Cortex of kidney (tissue), 1 donor: Measurements from ENCODE around the gene CCM2.
"Not testable (repeated sequence)": the region's sequence is repeated elsewhere in the genome, so short reads cannot be mapped to it uniquely, and the experiment has no call there.

Experiments
- DNase-seq: peaks from one replicate; lab custom pipeline; 2025; lab: John Stamatoyannopoulos, UW

Gene CCM2

DNA sequence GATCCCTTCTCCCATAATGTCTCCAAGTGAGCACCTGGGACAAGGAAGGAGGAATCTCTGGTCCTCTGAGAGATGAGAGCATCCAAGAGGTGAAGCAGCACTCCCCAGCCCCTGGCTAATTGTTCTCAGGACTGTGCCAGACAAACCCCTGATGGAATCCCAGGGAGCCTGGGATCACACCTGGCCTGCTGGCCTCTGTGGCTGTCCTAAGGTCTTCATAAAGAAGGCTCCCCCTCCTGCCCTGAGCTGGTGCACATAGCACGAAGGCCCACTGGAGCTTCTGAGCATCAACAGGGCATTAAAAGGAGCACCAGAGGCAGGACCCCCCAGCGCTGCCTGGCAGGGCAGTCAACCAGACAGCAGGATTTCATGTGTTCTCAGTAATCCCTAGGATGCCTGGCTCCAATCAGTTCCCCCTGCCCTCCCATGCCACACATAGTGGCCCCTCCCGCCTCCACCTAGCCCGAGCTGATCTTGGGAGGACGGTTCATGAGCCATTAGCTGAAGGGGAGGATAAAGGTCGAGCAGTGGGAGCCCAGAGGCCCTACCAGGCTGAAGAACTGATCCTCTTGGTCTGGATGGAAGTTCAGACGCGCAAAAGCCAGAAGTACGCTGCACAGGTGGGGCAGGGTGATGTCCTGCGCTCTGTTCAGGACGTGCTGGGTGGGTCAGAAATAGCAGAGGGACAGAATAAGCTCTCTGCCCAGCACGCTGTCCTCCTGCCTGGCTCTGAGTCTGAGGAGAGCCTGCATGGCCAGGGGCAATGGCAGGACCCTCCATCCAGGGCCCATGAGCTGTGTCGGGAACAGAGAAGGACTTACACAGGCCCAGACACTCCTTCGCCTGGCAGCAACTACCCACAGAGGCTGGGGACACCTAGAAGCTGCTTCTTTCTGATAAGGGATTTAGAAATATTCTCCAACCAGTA lies 103.0 kb downstream of the CCM2 start:
- DNase-seq, result no peak

DNA sequence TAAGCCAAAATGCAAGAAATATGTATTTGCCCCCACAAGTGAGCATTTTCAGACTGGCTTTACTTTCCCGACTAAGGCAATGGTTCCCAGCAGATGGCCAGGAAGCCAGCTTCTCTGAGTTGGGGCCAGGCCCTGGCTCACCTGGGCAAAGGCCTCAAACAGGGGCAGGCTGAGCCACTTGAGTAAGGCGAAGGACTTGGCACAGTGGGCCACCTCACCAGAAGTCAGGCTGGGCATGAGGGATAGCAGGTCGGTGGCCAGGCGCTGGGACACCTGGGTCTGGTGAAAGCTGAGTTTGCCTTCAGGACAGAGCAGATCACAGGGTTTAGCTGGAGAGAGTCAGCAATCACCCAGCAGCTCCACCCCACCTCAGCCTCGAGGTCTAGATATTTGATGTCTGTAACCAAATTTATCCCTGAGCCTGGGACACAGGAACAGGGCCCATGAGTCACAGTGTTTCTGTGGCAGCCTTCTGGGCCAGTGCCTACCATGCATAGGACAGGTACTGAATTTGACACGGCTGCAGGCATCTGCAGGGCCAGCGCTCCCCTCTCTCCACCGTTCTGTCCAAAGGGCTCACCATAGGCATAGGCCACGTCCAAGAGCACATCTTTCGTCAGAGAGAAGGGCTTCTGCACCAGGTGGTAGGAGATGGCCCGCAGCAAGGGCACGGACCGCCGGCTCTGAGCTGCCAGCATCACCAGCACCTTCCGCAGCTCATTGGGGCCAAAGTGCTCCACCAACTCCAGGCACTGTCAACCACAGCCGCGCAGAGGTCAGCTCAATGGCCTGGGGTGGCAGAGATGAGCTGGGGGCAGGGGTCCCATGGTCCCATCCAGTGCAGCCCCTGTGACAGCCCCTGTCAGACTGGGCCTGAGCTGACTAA lies 104.2 kb downstream of the CCM2 start:
- no peak for DNase-seq

DNA sequence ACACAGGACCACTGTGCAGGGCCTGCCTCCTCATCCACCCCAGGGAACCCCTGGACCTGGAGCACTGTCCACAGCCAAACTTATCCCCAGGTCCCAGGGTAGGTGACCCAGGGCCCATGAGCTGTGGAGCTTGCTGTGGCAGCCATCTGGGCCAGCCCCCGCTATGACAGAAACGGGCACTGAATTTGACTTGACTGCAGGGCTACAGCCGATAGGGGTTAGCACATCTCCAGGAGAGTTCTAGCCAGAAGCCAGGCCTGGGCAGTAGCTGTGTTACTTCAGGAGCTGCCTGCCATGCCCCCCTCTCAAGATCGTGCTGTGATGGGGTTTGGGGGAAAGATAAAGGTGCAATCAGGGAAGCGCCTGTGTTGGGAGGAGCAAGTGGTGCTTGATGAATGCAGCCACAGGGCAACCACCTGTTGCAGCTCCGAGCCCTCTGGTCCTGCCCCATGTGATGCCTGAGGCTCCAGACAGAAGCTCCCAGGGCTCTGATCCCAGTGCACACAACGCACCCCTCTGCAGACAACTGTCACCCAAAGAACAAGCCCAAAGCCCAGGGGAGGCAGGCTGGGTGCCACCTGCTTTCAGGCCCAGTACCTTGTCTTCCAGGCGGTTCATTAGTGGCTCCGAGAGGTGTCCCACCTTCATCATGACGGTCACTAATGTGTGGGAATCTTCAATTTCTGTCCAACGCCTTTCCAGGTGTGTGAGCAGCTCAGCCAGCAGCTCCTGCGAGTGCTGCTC lies 105.0 kb downstream of the CCM2 start:
- no peak for DNase-seq

DNA sequence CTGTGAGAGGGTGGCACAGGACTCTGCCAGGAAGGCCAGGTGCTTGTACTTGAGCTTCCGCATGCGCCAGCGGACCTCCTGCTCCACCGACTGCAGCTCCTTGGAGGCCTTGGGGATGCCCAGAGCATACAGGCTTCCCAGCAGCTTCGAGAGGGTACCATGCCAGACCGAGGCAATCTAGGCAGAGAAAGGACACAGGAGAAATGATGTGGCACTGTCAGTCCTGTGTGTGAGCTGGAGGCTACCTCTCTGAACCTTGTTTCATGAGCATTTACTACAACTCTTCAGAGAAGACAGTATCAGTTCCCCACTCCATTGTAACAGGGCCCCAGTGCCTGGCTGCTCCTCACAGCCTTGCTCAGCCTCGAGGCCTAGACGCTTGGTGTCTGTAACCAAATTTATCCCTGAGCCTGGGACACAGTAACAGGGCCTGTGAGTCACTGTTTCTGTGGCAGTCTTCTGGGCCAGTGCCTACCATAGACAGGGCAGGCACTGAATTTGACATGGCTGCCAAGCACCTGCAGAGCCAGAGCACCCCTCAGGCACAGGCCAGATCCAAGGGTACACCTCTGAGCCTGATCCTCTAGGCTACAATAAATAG lies 105.7 kb downstream of the CCM2 start:
- no peak for DNase-seq

DNA sequence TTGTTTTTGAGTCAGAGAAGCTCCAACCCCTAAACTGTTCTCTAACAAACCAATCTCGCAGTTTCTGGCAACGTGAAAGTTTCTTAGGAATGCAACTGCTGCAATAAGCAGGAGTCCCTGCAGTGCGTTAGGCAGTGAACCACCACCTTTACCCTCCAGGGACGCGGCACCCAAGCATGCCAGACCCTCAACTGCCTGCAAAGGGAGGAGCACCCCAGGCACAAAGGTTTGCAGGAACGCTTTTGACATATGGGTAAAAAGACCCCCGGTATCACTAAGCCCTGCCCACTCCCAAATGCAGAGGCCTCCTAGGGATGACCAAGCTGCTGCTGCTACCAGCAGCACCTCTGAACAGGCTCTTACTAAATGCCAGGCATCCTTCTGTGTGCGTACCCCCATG lies 106.8 kb downstream of the CCM2 start:
- no peak for DNase-seq

DNA sequence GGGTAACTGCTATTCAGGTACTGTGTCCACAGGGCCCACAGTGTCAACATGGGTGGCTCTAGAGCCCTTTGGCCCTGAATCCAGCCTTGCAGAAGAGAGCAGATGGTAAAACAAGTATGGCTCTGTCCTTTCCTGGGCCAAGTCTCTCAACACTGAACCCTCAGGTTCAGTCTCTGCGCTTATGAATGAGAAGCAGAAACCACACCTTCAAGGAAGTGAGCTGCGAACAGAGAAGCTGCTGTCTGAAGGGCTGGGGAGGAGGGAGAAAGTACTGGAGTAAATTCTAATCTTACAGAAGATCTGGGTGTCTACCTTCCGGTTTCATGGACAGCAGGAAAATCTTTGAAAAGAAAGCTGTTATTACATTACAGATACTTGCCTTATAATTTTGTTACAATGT lies 107.4 kb downstream of the CCM2 start:
- no peak for DNase-seq

DNA sequence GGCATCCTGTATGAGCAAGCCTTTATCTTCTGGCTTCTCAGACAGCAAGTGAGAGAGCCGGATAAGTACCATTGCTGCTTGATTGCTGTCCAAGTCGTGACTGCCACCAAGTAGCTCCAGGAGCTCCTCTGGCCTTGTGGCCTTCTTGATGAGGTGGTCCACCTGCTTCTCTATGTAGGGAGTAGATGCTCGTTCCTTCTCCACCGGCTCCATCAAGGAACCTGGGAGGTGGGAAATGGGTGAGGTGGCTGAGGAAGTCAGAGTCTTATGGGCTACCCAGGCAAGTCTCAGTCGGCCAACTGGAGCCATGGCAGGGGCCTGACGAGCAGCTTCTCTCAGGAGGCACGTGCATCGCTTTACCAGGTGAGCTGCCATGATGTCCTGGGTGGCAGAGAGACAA lies 108.9 kb downstream of the CCM2 start:
- no peak for DNase-seq

DNA sequence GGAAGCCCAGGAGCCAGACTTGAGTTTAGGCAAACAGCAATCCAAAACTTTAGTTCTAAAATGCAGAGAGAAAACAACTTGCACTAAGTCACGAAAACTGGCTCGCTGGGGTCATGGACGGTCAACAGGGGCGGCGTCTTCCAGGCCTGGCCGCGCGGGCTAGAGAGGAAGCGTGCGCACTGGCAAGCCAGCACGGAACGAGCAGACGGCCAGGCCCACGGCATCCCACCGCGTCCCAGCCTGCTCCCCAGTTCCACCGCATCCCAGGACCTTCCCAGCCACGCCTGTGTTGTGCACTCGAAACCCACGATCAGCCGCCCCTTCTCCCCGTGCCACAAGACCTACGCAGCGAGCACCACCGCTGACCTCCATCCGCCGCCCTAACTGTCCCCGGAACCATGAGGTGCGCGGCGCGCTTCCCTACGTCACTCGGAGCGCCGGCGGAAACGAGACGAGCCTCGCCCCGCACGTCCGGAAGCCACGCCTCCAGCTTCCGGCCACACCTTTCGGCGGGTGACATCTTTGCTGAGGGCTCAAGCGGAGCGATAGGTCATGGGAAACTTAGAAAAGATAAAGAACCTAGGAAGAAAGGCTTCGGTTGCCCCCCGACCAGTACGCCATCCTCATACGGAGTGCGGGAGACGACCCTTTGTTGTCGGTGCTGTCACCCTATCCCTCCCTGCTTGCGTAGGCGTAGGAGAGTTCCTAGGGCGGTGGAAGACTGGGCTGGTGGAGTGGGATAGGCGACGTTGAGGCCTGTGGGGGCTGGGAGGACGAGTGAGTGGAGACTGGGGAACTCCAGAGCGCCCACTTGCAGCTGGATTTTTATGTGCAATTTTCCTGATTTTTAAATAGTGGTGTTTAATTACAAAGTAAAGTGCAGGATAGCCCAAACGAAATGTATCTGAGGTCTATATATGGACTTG lies 111.6 kb downstream of the CCM2 start, which contains the start of gene TBRG4:
TBRG4 (minus strand) TSS at position 400 of the 926 bp plus-strand sequence. CDS start 2,460 bp downstream, outside the sequence.
- DNase-seq, result peak; percentile 75

DNA sequence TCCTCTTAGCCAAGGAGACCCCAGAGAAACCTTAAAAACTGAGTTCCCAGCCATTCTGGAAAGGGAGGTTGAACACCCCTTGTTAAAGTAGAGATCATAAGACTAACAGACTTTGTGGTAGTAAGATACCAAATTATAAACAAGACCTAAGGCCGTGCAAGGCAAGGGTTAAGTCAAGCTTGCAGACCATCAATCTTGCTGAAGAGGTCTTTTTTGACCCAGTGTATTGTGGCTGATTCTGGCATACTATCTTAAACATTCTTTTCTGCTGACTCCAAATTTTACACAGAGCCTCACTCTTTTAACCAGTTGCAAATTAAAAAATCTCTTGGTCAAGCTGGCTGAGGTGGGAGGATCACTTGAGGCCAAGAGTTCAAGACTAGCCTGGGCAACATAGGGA lies 112.6 kb downstream of the CCM2 start:
- no peak for DNase-seq

DNA sequence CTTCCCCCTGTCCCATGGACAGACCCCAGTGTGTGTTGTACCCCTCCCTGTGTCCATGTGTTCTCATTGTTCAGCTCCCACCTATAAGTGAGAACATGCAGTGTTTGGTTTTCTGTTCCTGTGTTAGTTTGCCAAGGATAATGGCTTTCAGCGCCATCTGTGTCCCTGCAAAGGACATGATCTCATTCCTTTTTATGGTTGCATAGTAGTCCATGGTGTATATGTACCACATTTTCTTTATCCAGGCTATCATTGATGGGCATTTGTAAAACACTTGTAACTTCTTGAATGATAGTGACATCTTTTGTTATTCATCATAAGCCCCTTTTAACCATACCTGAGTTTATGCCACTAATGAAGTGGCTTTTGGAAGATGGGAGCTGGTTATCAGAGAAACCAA lies 114.3 kb downstream of the CCM2 start:
- DNase-seq, result not testable (repeated sequence)

DNA sequence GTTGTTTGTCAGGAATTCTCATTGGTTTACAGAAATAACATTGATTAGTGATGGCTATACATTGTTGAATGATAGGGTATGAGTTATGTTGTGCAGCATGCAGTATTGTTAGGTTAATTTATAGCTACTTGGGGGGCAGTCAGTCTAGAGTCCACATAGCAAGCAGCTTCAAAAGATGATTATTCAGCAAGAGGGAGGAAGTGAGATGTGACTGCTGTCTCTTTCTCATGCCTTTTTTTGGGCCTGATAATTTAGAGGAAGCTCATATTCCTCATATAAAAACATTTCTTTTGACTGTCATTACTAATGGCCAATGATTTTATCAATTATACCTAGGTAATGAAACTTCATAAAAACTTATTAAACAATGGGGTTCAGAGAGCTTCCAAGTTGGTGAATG lies 114.9 kb downstream of the CCM2 start:
- DNase-seq, result no peak

DNA sequence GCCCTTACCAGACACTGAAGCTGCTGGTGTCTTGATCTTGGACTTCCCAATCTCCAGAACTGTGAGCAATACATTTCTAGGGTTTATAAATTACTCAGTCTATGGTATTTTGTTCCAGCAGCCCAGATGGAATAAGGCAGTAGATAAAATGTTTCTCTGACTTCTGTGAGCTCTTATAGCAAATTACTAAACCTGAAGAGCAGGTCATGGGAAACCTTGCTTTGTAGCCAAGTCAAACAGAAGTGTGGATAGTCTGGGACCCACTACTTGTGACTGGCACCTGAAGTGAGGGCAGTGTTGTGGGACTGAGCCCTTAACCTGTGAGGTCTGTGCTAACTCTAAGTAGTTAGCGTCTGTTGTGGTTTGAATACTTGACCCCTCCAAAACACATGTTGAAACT lies 116.0 kb downstream of the CCM2 start:
- no peak for DNase-seq

DNA sequence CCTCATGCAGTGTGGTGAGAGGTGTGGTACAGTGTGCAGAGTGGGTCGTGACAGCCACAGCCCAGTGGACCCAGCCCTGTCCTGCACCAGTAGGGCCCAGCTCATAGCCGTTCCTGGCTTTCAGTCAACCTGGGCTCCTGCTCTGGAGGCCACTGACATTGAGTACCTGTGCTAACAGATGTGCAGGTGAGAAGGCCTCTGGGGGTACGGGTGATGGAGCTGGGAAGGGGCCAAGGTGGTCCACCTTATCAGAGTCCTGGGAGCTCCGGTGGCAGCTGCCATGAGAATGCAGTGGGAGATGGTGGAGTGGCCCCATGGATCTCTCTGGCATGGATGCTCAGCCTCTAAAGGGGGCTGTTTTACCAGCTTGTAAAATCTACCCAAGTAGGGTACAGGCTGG lies 117.6 kb downstream of the CCM2 start:
- no peak for DNase-seq

DNA sequence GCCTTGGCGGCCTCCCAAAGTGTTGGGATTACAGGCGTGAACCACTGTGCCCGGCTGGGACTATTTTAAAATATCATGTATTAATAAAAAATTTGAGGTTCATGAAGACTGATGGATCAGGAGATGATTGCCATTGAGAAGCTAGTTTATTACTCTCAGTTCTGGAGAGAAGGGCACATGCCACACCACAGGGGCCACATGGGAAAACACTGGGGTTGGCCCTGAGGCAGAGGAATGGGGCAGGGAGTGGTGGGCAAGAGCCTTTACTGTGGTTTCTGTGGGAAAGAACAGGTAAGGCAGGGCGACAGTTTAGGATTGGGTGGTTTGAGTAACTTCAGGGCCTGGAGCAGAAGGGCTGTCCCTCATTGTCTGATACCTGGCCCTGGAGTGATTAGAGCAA lies 118.3 kb downstream of the CCM2 start:
- DNase-seq, result no peak

DNA sequence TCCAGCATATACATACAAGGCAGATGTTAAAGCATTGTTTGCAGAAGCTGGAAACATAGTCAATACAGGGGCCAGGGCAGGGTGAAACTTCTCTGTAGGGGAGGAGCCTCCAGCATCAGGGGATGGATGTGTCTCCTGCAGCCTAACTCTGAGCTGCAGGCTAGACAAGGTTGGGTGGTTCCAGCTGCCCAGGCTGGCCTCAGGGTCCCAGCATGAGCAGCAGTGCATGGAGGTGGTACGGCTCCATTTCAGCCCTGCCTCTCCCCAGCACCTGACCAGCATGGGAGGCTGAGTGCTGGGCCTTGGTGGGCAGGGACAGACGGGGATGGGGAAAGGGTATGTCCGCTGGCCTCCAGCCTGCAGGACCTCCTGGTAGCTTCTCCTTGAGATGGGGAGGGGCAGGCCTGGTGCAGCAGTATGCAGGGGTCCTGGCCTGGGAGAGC lies 118.9 kb downstream of the CCM2 start:
- DNase-seq, result no peak

DNA sequence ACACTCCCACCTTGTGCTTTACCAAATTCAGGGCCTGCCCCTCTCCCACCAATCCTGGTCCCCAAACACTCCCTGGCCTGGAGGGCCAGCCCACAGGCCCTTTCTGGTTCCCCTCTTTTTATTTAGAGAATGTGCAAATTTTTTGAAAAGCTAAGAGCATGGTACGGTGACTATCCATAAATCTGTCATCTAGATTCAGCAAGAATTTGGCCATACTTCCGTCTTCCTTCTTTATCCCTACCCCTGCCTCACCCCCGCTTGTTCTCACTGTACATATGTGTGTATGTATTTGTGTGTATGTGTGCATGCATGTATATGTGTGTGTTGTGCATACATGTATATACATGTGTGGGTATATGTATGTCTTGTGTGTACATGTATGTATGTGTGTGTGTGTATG lies 119.5 kb downstream of the CCM2 start:
- no peak for DNase-seq

DNA sequence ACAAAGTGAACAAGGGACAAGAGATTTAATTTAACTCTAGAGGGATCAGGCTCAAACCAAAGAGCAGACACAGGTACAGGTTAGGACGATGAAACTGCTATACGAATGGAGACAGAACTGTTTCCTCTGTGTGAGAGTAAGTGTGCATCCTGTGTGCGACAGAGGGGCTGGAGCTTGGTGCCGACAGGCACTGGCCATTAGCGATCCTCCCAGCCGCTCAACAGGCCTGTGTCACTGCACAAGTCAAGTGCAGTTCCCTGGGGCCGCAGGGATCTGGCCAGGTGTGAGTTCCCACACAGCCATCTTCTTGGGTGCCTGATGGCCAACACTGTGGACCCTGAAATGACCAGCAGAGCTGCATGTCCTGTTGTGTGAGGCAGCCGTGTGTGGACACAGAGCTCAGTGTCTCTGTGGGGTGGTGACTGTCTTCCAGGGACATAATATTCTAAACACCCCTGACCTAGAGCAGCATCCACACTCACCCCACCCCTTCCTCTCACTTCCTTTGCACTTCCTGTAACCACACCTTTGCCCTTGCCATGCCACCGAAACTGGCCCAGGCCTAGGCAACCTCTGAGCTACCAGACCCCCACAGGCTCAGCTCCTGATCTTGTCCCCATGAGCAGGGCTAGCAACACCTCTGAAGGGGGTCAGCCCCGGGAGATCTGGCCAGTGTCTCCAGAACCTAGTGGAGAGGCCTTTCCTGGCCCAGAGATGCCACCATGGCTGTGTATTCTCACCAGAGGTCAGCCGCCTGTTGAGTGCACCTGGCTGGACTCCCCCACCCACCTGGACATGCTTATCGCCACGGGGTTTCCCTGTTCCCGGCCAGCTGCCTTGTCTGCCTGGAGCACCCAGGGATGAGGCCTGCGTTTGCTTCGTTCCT lies 123.2 kb downstream of the CCM2 start:
- no peak for DNase-seq

DNA sequence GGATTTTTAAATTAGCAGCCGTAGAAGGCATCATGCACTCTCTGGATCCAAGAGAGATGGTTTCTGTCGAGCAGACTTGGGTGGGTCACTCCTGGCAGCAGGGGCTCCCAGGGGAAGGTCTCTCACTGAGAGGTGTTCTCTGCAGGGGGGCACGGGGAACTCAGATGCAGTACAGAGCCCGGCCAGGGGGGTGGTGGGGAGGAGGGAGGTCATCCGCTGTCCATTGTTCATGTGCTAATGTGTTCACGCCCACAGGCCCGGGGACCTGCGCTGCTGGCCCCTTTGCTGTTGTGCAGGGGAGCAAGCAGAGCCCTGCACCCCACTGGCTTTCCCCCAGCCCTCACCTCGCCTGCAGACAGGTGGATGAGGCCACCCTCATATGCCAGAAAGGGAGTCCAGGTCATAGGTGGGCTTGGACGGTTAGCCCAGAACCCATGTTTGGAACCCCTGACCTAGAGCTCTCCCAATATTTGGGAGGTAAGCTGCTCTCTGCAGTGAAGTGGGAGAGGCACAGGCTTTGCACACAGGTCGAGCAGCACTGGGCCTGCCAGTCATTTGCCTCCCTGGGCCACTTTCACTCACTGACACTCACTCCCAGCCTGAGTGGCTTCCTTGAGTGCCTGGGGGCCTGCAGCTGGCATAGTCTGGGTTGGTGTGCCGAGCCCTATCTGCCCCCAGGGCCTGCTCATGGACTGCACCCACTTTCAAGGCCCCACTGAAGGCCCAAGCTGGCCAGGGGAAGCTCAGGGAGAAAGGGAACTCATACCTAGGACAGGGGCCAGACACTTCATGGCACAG lies 124.1 kb downstream of the CCM2 start:
- DNase-seq, result no peak
